Stomach (tissue), 4 donors: ENCODE data around the gene FAM120A.
"Not testable (repeated sequence)": the region's sequence is repeated elsewhere in the genome, so short reads cannot be mapped to it uniquely, and the experiment has no call there.

Experiments used
- CTCF ChIP-seq, 7 experiments: fragments of 450-650 bp in 4 of 7; fragments of 200-600 bp in 3 of 7; sonication (generic) in 3 of 7; IDR thresholded peaks; one replicate each; pipeline ENCODE4 v1.5.1; 2016 to 2019; ENCODE audit warnings: antibody characterized with exemption in 7 of 7, control low read depth in 2 of 7, mild to moderate bottlenecking in 1 of 7
- POLR2A ChIP-seq, 4 donors: fragments of 450-650 bp; IDR thresholded peaks; one replicate each; pipeline ENCODE4 v1.6.1; 2016; ENCODE audit warnings: antibody characterized with exemption in 4 of 4, control low read depth in 2 of 4, mild to moderate bottlenecking in 1 of 4, moderate library complexity in 1 of 4
- POLR2AphosphoS5 ChIP-seq, 3 donors: sonication (generic); formaldehyde crosslinking; IDR thresholded peaks; one replicate each; pipeline ENCODE4 v1.6.1; 2016; ENCODE audit warnings: antibody characterized with exemption in 3 of 3

GRCh38 chr9:93511228-93511627 lies 59.7 kb downstream of the FAM120A start:
- not testable (repeated sequence) for TF ChIP-seq CTCF, POLR2AphosphoS5, POLR2A (IDR thresholded peaks at IDR 0.05)
